Head of caudate nucleus (tissue), 42 donors: ENCODE data around the gene APPL1.
"Not testable (repeated sequence)": the region's sequence is repeated elsewhere in the genome, so short reads cannot be mapped to it uniquely, and the experiment has no call there.

Experiments
- DNase-seq, 42 donors: peaks; one replicate each; pipeline versions ENCODE4 v3.0.0 to v3.0.0-alpha.2; 2020 to 2021; ENCODE audit warnings: mixed read lengths in 7 of 42
- intact Hi-C: fragments of 100-400 bp; cut with DNase I; formaldehyde crosslinking; loops from one replicate; pipeline ENCODE4 v1.15.0; 2022

The APPL1 gene

DNA sequence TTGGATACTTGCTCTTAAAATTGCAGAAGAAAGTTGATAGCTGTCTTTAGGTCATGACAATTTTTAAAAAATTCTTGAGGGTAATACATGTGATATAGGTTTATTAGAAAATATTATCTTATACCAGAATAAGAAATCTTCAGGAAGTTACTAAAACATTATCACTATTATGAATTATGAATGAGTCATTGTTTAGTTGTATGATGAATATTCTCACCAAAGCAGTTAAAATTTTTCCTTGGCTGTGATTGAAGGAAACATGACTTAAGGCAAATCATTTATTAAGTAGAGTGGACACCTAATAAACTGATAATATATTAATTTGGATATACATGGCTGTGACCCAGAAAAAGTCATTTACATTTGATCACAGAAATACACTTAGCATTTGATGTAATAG is 30.1 kb downstream of the APPL1 start:
- DNase-seq = no peak
- intact Hi-C loops = no loop called here

DNA sequence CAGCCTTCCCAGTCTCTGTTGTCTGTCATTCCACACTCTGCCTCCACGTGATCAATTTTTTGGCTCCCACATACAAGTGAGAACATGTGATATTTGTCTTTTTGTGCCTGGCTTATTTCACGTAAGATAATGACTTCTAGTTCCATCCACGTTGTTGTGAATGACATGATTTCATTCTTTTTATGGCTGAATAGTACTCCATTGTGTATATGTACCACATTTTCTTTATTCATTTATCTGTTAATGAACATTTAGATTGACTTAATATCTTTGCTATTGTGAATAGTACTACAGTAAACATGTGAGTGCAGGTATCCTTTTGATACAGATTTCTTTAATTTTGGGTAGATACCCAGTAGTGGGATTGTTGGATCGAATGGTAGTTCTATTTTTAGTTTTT is 33.6 kb downstream of the APPL1 start:
- no peak for DNase-seq
- intact Hi-C loops = no loop called here

DNA sequence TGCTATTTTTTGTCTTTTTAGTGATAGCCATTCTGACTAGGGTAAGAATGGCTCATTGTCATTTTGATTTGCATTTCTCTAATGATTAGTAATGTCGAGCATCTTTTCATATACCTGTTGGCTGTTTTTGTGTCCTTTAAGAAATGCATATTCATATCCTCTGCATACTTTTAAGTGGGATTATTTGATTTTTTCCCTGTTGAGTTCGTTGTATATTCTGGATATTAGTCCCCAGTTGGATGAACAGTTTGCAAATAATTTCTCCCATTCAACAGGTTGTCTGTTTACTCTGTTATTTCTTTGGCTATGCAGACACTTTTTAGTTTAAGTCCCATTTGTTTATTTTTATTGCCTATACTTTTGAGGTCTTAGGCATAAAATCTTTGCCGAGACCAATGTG is 34.4 kb downstream of the APPL1 start:
- no peak for DNase-seq
- intact Hi-C loops = no loop called here

DNA sequence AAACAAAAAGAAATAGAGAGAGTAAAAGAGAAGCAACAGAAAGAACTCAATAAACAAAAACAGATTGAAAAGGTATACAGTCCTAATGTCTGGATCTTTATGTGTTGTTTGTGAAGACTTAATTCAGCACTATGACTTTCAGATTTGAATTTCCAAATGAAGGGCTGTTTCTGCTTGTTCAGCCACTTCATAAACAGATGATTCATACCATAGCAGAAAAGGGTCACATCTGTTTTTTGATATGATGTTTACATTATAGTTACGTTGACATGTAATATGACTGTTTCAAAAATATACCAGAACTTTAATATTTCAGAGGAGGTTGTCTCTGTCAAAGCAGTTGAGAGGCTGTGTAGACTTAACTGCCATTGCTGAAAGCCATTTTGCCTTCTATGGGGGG is 40.9 kb downstream of the APPL1 start:
- DNase-seq = no peak
- intact Hi-C loops = no loop called here

DNA sequence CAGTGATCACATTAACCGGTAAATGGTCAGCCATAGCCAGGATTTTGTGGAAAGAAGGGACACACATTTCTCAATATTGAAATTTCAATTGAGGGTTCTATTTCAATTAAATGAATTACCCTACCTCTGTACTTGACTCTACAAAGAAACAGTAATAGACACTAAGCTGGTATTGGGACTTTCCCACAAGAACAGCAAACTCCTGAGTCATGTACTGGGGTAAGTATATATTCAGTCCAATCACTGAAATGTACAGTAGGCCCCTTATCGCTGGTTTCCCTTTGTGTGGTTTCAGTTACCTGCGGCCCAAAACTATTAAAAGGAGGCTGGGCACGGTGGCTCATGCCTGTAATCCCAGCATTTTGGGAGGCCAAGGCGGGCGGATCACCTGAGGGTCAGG is 47.3 kb downstream of the APPL1 start:
- intact Hi-C loops = no loop called here
- DNase-seq = no peak

DNA sequence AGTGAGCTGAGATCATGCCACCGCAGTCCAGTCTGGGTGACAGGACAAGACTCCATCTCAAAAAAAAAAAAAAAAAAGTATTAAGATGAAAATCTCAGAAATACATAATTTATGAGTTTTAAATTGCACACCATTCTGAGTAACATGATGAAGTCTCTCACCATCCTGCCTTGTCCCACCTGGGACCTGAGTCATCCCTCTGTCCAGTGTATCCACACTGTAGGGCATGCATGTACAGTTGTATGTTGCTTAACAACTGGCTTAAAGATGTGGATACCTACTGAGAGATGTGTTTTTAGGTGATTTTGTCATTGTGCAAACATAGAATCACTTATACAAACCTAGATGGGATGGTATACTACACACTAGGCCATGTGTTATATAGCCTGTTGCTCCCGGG is 47.9 kb downstream of the APPL1 start:
- intact Hi-C loops = no loop called here
- DNase-seq = no peak

DNA sequence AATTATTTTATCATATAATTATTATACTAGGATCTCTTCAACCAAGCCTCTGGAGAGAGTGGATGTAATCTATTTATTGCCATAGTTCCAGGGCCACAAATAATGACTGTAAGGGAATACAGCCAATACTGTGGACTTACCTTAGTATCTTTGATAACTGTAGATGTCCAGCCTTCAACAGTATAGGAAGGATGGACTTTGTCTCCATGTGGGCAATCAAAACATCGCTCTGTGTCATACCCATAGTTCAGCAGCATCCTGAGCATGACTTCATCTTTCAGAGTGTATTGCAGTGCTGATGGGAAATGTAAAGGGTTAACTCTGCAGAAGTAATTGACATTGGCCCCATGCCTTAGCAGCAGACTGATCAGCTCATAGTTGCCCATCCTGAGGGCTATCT is 50.7 kb downstream of the APPL1 start:
- DNase-seq = no peak
- intact Hi-C loops = no loop called here

DNA sequence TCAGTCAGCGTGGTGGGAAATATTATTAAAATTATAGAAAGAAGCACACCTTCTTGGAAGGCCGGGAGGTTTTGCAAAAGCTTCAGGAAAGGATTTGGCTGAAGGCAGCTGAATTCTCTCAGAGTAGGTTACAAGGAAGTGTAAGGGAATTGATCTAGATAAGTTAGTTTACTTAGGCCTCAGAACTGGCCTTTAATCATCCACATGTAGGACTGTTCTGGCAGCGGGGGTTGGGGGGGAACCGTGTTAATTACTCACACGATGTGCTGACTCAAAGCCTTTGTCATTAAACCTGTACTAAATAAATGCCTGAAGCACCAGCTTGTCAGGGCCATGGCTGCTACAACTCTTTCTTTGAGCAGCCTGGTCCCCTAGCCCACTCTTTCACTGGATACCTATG is 52.2 kb downstream of the APPL1 start:
- no peak for DNase-seq
- intact Hi-C loops = no loop called here

DNA sequence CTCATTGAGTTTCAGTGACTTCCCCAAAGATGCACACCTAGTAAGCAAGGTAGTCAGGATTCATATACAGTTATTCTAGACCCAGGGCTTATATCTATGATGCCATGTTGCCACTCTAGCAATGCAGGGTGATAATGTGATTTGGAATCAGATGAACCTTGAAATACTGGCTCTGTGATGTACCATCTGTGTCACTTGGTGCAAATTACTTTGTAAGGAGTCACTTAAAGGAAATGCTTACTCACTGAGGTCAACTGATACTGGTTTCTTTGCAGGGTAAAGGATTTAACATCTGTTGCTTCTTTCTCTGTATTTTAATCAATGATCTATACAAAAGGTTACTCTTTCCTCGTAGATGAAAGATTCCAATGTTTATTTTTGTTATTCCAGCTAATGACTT is 54.2 kb downstream of the APPL1 start:
- DNase-seq = no peak
- intact Hi-C loops = no loop called here

DNA sequence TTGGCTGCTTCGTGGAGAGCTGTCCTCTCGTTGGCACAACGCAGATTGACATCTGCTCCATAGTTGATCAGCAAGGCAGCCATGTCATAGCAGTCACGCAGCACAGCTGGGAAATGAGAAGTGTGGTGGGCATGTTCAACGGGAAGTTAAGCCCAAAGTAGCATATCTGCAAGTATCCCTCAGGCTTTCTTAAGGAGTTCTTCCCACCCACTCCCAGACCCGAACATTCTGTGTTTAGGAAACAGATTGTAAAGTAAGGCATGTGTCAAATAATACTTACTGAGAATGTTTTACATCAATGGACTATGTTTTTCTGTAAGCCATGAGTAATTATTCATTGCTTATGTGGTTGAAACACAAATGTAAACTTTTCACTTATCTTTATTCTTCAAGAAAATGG is 55.8 kb downstream of the APPL1 start:
- DNase-seq = no peak
- intact Hi-C loops = no loop called here

DNA sequence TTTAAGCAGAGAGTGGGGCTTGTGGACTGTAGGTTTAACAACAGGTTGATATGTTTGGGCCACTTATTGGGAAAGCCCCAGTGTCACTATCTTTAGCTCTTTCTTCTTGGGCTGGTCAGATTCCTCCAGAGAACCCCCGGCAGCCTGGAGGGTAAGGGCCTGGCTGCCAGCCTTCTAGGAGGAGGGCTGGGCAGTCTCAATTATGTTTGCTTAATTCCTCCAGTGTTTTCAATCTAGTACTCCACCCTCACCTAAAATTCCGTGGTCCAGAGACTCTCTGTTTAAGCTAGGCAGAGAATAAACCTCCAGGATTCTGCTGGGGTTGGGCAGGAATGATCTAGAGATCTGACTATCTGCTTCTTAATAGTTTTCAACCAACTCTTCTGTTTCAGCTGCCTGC is 59.7 kb downstream of the APPL1 start:
- DNase-seq = no peak
- intact Hi-C loops = no loop called here

DNA sequence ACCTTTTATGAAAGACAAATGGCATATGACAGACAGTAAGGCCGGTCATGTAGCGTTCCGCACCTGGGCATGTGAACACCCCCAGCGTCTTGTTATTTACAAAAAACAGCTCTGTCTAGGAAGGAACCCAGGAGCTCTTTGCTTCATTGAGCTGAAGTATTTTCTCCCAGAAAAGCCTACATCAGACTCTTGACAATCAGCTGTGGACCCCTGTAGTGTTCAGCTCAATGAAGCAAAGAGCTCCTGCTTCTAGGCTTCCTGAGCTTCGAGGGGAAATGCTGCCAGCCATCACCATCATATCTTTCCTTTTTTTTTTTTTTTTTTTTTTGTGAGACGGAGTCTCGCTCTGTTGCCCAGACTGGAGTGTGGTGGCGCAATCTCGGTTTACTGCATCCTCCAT is 60.9 kb downstream of the APPL1 start:
- intact Hi-C loops = no loop called here
- no peak for DNase-seq

DNA sequence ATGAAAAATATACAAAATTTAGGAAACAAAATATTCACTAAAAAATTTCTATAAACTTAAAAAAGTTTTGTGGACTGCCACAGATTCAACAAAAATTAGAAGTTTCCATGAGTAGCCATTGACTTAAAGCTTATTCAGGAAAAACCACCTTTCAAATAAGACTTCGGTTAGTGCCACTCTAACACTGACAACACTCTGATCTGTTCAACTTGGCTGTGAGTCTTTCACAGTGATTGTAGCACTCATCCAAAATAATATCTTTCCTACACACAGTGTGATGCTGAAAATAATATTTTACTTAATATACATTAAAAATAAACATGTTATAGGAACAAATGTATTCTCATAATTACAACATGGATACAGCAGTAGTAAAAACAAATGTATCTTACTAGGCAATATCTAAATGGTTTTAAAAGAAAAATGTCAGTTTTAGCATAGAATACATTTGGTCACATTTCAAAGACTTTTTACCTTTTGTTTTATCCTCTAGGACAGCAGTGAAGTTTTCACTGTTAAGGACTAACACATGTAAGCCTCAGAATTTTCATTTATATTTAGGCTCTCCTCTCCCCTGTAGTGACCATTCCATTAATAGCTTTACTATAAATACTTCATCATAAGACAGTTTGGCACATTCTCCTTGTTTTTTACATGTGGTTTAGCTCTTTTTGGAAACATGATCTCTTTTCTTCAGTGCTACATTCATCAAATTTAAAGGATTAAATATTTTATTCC is 64.8 kb downstream of the APPL1 start, which contains the start of gene ASB14:
Gene ASB14 (minus strand): TSS at position 527 of the 738 bp plus-strand sequence. CDS start 652 bp downstream, outside the sequence.
- intact Hi-C loops = no loop called here

DNA sequence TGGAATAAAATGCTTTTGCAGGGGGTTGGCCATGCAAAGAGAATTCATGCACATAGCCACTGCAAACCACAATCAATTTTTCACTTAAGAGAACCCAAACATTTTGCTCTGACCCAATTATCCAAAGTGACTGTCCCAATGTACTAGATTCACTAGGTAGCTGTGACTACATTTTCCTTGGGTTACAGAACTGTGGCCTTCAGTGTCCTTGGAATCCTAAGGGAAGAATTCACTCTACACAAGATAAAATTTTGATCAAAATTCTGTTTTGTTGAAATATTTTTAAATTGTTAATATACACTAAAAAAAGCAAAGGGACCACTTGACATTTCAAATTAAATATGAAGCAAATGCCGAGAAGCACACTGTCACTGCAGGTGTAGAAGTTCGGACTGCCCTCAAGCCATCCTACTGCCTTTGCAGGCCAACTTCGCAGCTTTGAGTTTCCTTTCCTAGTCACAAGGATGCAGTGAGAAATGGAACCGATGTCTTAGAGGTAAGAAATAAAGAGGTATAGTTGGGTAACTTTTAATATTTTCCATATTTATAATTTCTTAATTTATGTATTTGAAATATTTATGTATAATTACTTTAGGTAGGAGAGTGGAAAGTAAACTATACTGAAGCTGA is 65.5 kb downstream of the APPL1 start:
- DNase-seq = no peak
- intact Hi-C loops = no loop called here

More for the DNA sequence above, 64.8 kb downstream of the APPL1 start, which contains the start of gene ASB14:
- DNase-seq = no peak

DNA sequence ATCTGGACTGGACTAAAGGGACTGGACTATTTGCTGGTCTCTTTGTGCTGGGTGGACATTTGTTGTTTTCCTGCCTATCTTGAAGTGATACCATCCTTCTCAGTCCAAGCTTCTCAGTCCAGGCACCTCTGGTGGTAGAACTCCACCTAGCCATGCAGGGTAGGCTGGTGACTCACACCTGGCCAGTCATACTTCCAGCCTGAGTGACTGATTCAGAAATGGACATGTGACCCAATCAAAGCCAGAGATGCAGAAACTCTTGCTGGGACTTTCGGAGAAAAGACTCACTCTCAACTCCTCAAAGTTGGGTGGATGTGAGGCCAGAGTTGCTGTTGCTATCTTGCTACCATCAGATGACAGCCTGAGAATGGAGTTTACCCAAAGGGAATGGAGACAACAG is 70.5 kb downstream of the APPL1 start:
- intact Hi-C loops = no loop called here
- no peak for DNase-seq

DNA sequence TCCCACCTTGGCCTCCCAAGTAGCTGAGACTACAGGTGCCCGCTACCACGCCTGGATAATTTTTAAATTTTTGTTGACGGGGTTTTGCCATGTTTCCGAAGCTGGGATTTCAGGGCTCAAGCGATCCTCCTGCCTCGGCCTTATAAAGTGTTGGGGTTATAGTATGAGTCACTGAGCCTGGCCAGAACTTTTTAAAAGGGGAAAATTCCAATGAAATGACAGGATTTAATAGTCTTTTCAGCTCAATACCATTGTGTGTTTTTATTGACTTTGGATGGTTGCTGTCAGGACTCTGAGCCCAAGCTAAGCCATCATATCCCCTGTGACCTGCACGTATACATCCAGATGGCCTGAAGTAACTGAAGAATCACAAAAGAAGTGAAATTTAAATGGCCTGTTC is 76.0 kb downstream of the APPL1 start:
- intact Hi-C loops, DNase-seq: not testable (repeated sequence)

DNA sequence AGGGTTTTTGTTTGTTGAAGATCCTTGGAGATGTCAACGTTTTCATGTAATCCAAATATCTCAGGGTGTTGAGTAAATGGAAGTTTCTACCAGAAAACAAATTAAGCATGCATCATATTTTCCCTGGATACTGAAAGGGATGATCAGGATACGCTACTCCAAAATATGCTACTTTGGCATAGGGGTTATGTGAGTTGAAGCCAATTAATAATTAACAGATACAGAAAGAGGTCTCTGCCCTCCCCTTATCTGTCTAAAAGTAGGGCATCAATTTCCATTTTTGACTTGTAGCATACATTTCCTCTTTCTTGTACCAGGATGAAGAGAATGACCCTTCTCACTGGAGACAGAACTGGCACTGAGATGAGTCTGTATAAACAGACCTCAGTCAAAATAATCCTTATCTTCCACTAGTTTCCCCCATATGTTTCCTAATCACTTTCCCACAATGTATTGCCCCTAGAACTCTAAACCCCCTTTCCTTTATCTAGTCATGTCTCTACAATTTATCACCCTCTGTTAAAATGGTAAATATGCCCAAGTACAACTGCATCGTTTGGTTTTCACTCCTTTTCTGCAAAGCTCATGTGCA is 82.3 kb downstream of the APPL1 start:
- DNase-seq = no peak
- intact Hi-C loops = no loop called here

DNA sequence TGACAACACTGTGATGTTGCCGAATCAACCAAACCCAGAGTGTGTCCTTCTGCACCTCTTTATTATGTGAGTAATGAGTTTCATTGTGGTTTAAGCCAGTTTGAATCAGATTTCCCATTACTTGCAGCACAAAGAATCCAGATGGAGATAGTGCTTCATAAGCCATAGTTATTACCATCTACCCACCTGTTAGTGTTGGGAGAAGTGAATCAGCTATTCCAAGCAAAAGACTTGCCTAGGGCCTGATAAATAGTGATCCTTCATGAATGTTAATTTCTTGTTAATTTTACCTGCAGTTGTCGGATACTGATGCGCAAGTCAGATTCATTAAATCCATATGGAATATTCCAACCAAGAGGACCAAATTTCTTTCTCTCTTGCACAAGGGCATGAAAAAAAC is 86.7 kb downstream of the APPL1 start:
- intact Hi-C loops = no loop called here
- DNase-seq = no peak
